ENCODE data around the gene AFF2.

Gene AFF2

DNA sequence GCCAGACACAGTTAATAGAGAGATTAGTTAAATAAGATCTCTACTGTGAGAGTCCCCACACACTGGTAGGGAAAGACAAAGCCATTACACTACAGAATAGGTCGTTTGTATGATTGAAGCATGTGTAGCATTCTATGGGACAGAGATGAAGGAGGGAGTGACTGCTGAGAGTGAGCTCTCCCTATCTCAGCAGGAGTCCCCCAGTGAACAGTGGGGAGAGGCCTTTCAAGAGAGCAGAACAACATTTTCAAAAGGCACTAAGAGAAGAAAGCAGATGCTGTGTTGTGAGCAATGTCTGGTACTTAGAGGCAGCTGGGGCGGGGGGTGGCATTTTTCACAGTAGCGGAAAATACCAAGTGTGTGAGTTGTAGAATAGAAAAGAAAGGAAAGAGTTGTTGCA, 413.6 kb downstream of the AFF2 start:
- no peak for DNase-seq (ENCODE audit: low read depth in 1 of 2, low spot score in 1 of 2)

- DNase-seq (ENCODE audit: low read depth in 1 of 2, low spot score in 1 of 2) = no peak
Observed at GRCh38 chrX:148914783-148915182, 414.4 kb downstream of the AFF2 start.

DNA sequence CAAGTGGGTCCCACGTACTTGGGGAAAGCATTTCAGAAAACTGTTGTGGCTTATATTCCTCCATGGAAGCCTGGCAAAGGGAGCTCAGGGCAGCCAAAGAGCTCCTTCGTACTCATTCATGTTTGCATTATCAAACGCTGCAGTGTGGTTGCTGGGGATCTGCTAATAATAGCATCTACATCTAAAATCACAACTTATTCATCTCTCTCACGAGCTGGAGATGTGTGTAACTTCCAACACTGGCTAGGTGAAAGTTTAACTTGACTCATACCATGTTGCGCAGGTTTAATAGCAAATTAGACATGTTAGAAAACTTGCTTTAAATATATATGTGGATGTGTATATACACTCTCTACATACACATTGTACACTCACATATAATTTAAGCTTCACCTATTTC, 415.1 kb downstream of the AFF2 start:
- no peak for DNase-seq (ENCODE audit: low read depth in 1 of 2, low spot score in 1 of 2)

- no peak for DNase-seq (ENCODE audit: low read depth in 1 of 2, low spot score in 1 of 2)
Observed at GRCh38 chrX:148917441-148917840, 417.0 kb downstream of the AFF2 start.

GRCh38 chrX:148923631-148924030, 423.2 kb downstream of the AFF2 start:
- DNase-seq (ENCODE audit: low read depth in 1 of 2, low spot score in 1 of 2) = no peak

GRCh38 chrX:148926371-148926770, 426.0 kb downstream of the AFF2 start:
- no peak for DNase-seq (ENCODE audit: low read depth in 1 of 2, low spot score in 1 of 2)

- DNase-seq (ENCODE audit: low read depth in 1 of 2, low spot score in 1 of 2) = no peak
Observed at GRCh38 chrX:148928811-148929210, 428.4 kb downstream of the AFF2 start.

GRCh38 chrX:148929686-148930085, 429.3 kb downstream of the AFF2 start:
- DNase-seq (ENCODE audit: low read depth in 1 of 2, low spot score in 1 of 2) = no peak

- no peak for DNase-seq (ENCODE audit: low read depth in 1 of 2, low spot score in 1 of 2)
Observed at GRCh38 chrX:148930206-148930729, 429.9 kb downstream of the AFF2 start.

GRCh38 chrX:148933881-148934280, 433.5 kb downstream of the AFF2 start:
- DNase-seq (ENCODE audit: low read depth in 1 of 2, low spot score in 1 of 2) = no peak

DNA sequence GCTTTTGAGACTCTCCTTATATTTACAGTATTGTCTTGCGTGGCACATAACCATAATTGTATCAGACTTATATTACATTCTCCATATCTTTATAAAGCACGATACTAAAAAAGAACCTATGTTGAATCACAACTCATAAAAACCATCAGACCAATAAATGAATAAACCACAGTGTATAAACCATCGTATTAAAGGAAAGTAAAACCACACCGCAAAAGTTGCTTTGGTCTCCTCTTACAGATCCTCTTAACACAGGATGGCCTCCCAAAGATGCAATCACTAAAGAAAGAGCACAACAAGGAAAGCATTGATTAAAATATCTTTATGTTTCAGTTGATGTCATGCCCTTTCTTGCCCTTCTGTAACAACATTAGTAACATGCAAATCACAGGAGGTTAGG, 437.9 kb downstream of the AFF2 start:
- DNase-seq (ENCODE audit: low read depth in 1 of 2, low spot score in 1 of 2) = no peak

- DNase-seq (ENCODE audit: low read depth in 1 of 2, low spot score in 1 of 2) = no peak
Observed at GRCh38 chrX:148940411-148940996, 440.1 kb downstream of the AFF2 start.

DNA sequence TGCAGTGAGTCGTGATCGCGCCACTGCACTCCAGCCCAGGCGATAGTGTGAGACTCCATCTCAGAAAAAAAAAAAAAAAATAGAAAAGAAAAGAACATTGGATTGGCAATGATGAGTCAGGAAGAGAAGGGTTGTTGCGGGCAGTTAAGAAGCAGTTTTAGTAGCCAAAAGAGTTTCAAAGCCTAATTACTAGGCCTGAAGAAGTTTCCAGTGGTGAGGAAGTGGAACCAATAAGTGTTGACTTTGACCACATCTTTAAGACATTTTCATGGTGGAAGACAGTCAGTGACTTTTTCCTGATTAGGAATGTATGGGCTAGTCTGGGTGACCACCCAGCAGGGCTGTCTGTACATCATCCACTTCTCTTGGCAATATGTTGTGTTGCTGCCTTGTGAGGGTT, 442.3 kb downstream of the AFF2 start:
- DNase-seq (ENCODE audit: low read depth in 1 of 2, low spot score in 1 of 2) = no peak

- no peak for DNase-seq (ENCODE audit: low read depth in 1 of 2, low spot score in 1 of 2)
Observed at GRCh38 chrX:148947399-148947975, 447.1 kb downstream of the AFF2 start.

- no peak for DNase-seq (ENCODE audit: low read depth in 1 of 2, low spot score in 1 of 2)
Observed at GRCh38 chrX:148956352-148956751, 455.9 kb downstream of the AFF2 start.

DNA sequence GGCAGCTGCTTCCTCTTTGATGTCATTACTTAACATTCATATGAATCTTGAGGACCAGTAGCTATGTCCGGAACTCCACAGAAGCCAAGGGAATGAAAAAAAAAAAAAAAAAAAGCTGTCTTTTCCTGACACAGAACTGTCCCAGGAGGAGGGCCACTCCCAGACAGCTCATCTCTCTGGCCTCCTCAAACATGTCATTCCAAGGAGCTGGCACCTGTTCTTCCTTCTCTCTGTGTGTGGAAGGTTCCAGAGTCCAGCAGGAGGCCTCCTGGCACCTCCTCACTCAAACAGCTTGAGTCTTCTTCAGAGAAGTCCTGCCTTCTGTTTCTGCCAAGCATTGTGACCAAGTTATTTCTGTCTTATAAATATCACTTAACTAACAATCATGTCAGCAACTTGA, 458.5 kb downstream of the AFF2 start:
- no peak for DNase-seq (ENCODE audit: low read depth in 1 of 2, low spot score in 1 of 2)

DNA sequence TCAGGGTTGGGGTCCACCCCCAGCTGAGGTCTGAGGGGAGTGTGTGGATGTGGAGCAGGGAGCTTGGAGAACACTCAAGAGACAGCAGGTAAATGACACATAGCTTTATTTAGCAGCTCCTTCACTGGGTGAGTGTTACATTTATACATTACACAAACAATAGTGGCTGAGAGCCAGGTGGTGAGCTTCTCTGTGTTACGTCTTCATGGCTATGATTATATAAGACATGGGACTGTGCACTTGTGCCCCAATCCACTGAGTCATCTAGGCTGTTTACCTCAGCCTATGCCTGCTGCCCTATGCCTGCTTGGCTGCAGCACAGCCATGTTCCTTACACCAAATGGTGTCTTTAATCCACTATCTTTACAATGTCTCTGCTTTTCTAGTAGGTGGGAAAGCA, 459.6 kb downstream of the AFF2 start:
- no peak for DNase-seq (ENCODE audit: low read depth in 1 of 2, low spot score in 1 of 2)

GRCh38 chrX:148961985-148962384, 461.6 kb downstream of the AFF2 start:
- no peak for DNase-seq (ENCODE audit: low read depth in 1 of 2, low spot score in 1 of 2)

- no peak for DNase-seq (ENCODE audit: low read depth in 1 of 2, low spot score in 1 of 2)
Observed at GRCh38 chrX:148976571-148977400, 476.4 kb downstream of the AFF2 start.

DNA sequence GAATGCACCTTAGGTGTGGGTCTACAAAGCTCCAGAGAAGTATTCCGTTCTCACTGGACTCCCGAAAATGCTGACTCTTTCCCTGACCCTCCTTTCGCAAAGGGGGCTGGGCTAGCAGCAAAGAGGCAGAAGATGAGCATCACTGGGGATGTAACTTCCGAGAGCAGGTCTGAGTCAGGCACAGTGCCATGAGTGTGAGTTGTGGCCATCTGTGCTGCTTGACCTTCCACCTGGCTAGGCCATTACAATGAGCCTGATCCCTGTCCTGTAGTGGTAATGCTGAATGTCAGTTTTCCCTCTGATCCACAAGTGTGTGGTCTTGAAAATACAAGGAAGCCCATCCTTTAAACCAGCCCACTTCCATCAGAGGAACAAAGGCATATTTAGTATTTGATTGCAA, 479.4 kb downstream of the AFF2 start:
- no peak for DNase-seq (ENCODE audit: low read depth in 1 of 2, low spot score in 1 of 2)

- DNase-seq (ENCODE audit: low read depth in 1 of 2, low spot score in 1 of 2) = no peak
Observed at GRCh38 chrX:148984238-148984637, 483.8 kb downstream of the AFF2 start.

- DNase-seq (ENCODE audit: low read depth in 1 of 2, low spot score in 1 of 2) = no peak
Observed at GRCh38 chrX:148991502-148991901, 491.1 kb downstream of the AFF2 start.

All from activated T-helper 1 cell treated with anti-CD3 and anti-CD28 coated beads, Interleukin-2, amount 50 U/mL, for 16 hours (primary cell).